Astrocyte (in vitro differentiated cells and primary cell): Measurements from ENCODE around the gene PDIA5. TPM values are rescaled to one million over a fixed set of nuclear protein-coding genes. Genes with fewer than 3 reads are reported as not detected.

Experiments used
- DNase-seq: peaks from one replicate; pipeline ENCODE4 v3.0.0-alpha.2; 2010; ENCODE audit warnings: low read depth
- FAIRE-seq: peaks from 2 replicates; lab custom pipeline; 2011; peaks lifted over from hg19 to GRCh38; lab: Jason Lieb, UNC
- H2AFZ ChIP-seq: 2 replicates; pipeline ENCODE4 v1.6.0; 2012; ENCODE audit warnings: low read depth, low read length, inconsistent platforms
- H3K27ac ChIP-seq: 2 replicates; pipeline ENCODE4 v1.5.1; 2011; ENCODE audit warnings: low read depth, low read length, inconsistent platforms
- H3K27me3 ChIP-seq: 2 replicates; pipeline ENCODE4 v1.6.0; 2011; ENCODE audit warnings: low read length, inconsistent platforms; ENCODE audit not compliant: insufficient read depth
- H3K36me3 ChIP-seq: 2 replicates; pipeline ENCODE4 v1.5.1; 2011; ENCODE audit warnings: low read length, inconsistent platforms; ENCODE audit not compliant: insufficient read depth
- H3K4me1 ChIP-seq: 2 replicates; pipeline ENCODE4 v1.5.1; 2011; ENCODE audit warnings: low read length, inconsistent platforms; ENCODE audit not compliant: insufficient read depth
- H3K4me2 ChIP-seq: 2 replicates; pipeline ENCODE4 v1.6.0; 2012; ENCODE audit warnings: low read length, inconsistent platforms
- H3K4me3 ChIP-seq: 2 replicates; pipeline ENCODE4 v1.5.1; 2011; ENCODE audit warnings: low read depth, mild to moderate bottlenecking, low read length, inconsistent platforms; ENCODE audit not compliant: insufficient read depth
- H3K79me2 ChIP-seq: 2 replicates; pipeline ENCODE4 v1.6.0; 2012; ENCODE audit warnings: mild to moderate bottlenecking, low read length, inconsistent platforms; ENCODE audit not compliant: insufficient read depth
- H3K9ac ChIP-seq: 2 replicates; pipeline ENCODE4 v1.6.0; 2012; ENCODE audit warnings: mild to moderate bottlenecking, low read length, inconsistent platforms
- H3K9me3 ChIP-seq: 2 replicates; pipeline ENCODE4 v1.5.1; 2012; ENCODE audit warnings: low read depth, mild to moderate bottlenecking, low read length, inconsistent platforms; ENCODE audit not compliant: insufficient read depth
- H4K20me1 ChIP-seq: 2 replicates; pipeline ENCODE4 v1.6.0; 2012; ENCODE audit warnings: low read length, inconsistent platforms; ENCODE audit not compliant: insufficient read depth
- H3K27ac Mint-ChIP-seq: one replicate; pipeline ENCODE4 v1.8.0; 2021; ENCODE audit warnings: mild to moderate bottlenecking, mixed read lengths; ENCODE audit not compliant: unreplicated experiment
- H3K27me3 Mint-ChIP-seq: one replicate; pipeline ENCODE4 v1.8.0; 2021; ENCODE audit warnings: low read depth, mixed read lengths; ENCODE audit not compliant: unreplicated experiment
- H3K36me3 Mint-ChIP-seq: one replicate; pipeline ENCODE4 v1.8.0; 2021; ENCODE audit warnings: low read depth, mixed read lengths; ENCODE audit not compliant: unreplicated experiment
- H3K4me1 Mint-ChIP-seq: one replicate; pipeline ENCODE4 v1.8.0; 2021; ENCODE audit warnings: low read depth, mixed read lengths; ENCODE audit not compliant: unreplicated experiment
- H3K4me3 Mint-ChIP-seq: one replicate; pipeline ENCODE4 v1.8.0; 2021; ENCODE audit warnings: mild to moderate bottlenecking, moderate library complexity, mixed read lengths; ENCODE audit not compliant: unreplicated experiment
- H3K9me3 Mint-ChIP-seq: one replicate; pipeline ENCODE4 v1.8.0; 2021; ENCODE audit warnings: mild to moderate bottlenecking, mixed read lengths; ENCODE audit not compliant: unreplicated experiment
- CTCF ChIP-seq: IDR thresholded peaks from 2 replicates; pipeline ENCODE4 v1.5.1; 2011; ENCODE audit warnings: low read depth, mild to moderate bottlenecking, inconsistent platforms, low read length, moderate library complexity; ENCODE audit not compliant: insufficient read depth
- EZH2 ChIP-seq: IDR thresholded peaks from 2 replicates; pipeline ENCODE4 v1.6.1; 2012; ENCODE audit warnings: mild to moderate bottlenecking, low read length, inconsistent platforms; ENCODE audit not compliant: insufficient read depth
- total RNA-seq: library from RNA; stranded (reverse); gene quantifications from 2 replicates; pipeline ENCODE4 v1.2.1, GENCODE V29; 2021

PDIA5 gene
- total RNA-seq, 1 donor from 2014 or later = 77.5 TPM

DNA sequence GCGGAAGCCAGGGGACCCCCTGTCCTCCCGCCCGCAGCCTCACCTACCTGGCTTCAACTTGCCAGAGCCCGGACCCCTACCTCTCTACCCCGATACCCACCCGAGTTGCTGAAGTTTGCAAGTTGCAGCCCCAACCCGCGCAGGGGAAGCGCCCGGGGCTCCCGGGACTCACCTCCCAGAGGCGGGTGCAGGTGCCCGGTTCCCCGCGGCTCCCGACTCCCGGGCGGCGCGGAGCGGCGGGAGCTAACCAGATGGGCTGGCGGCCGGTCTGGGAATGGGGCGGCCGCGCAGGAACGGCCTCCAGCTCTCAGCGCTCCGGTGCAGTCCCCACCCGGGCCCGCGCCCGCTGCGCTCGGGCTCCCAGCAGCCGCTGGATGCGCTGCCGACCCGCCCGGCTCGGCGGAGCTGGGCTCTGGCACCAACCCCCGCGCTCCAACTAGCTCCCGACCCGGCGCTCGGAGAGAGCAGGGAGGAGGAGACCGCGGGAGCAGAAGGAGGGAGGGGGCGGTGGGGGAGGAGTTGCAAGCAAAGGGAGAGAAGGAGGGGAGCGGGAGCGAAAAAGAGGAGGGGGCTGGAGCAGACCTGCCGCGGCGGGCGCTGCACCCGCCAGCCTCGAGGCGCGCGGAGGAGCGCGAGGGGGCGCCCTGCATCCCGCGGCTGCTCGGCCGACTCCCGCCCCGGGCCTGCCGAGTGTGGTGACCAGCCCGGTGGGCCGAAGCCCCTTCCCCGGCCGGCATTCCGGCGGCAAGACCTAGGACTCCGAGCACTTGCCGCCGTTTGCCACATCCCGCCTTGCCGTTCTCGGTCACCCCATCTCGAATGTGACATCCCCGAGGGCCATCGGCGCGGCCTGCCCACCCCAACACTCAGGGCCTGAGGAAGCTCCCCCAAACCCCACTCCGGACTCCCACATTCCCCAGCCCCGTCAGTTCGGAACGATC is 39.3 kb upstream of the PDIA5 start, which contains the start of gene SEMA5B:
SEMA5B (minus strand) TSS at position 472 of the 941 bp plus-strand sequence. CDS start 66,500 bp downstream, outside the sequence.
- peaks cover 8% of the 10 kb centered on the region for H4K20me1 ChIP-seq
- H3K27ac Mint-ChIP-seq = no peak within 1 kb of the TSS
- peaks cover 8% of the 10 kb centered on the region for H3K4me1 Mint-ChIP-seq
- peak within 1 kb of the TSS; percentile 40 for H3K4me3 ChIP-seq
- no peaks in the 10 kb centered on the region for H3K36me3 ChIP-seq
- FAIRE-seq = no peak
- H3K4me3 Mint-ChIP-seq = peak within 1 kb of the TSS; percentile 81
- H3K9me3 ChIP-seq = peaks cover 4% of the 10 kb centered on the region
- peaks cover 19% of the 10 kb centered on the region for H3K4me1 ChIP-seq
- no peaks in the 10 kb centered on the region for H3K79me2 ChIP-seq
- peak within 1 kb of the TSS; percentile 88 for H3K4me2 ChIP-seq
- H3K27me3 ChIP-seq = peaks cover 89% of the 10 kb centered on the region
- H3K36me3 Mint-ChIP-seq = peaks cover 6% of the 10 kb centered on the region
- no peak within 1 kb of the TSS for H3K27ac ChIP-seq
- peaks cover 56% of the 10 kb centered on the region for H3K27me3 Mint-ChIP-seq
- H3K9me3 Mint-ChIP-seq = peaks cover 3% of the 10 kb centered on the region
- DNase-seq = no peak
- peak within 1 kb of the TSS; percentile 64 for H2AFZ ChIP-seq
- TF ChIP-seq CTCF (no peak), EZH2 (peak; percentile 98)
- H3K9ac ChIP-seq = no peak within 1 kb of the TSS

- Mint-ChIP-seq H3K9me3 (peaks cover 3% of the 10 kb centered on the region), H3K4me1 (peaks cover 6% of the 10 kb centered on the region), H3K4me3 (peak overlapping the region; percentile 71), H3K27ac (no peak overlapping the region), H3K27me3 (peaks cover 52% of the 10 kb centered on the region), H3K36me3 (peaks cover 3% of the 10 kb centered on the region)
- H3K4me1 ChIP-seq = peaks cover 19% of the 10 kb centered on the region
- peak overlapping the region; percentile 88 for H3K4me2 ChIP-seq
- peak overlapping the region; percentile 40 for H3K4me3 ChIP-seq
- no peak overlapping the region for H3K27ac ChIP-seq
- FAIRE-seq (peak; percentile 63), DNase-seq (peak; percentile 42)
- peaks cover 82% of the 10 kb centered on the region for H3K27me3 ChIP-seq
- peaks cover 4% of the 10 kb centered on the region for H3K9me3 ChIP-seq
- peaks cover 8% of the 10 kb centered on the region for H4K20me1 ChIP-seq
- peak; percentile 75 for TF ChIP-seq EZH2
- peak; percentile 29 for TF ChIP-seq CTCF
- H3K36me3 ChIP-seq = no peaks in the 10 kb centered on the region
- H2AFZ ChIP-seq = peak overlapping the region; percentile 64
- no peak overlapping the region for H3K9ac ChIP-seq
- H3K79me2 ChIP-seq = no peaks in the 10 kb centered on the region
These were observed 38.5 kb upstream of the PDIA5 start for GRCh38 chr3:123028233-123028828.
